HG03103 (cell line): ENCODE measurements around the gene KCTD13.
"Not testable (repeated sequence)": the region's sequence is repeated elsewhere in the genome, so short reads cannot be mapped to it uniquely, and the experiment has no call there.

Source experiments
- ATAC-seq: cut with Tn5 transposase; IDR thresholded peaks from one replicate; pipeline ENCODE4 v1.9.1; 2021; ENCODE audit warnings: low read depth; ENCODE audit not compliant: unreplicated experiment

KCTD13 gene

DNA sequence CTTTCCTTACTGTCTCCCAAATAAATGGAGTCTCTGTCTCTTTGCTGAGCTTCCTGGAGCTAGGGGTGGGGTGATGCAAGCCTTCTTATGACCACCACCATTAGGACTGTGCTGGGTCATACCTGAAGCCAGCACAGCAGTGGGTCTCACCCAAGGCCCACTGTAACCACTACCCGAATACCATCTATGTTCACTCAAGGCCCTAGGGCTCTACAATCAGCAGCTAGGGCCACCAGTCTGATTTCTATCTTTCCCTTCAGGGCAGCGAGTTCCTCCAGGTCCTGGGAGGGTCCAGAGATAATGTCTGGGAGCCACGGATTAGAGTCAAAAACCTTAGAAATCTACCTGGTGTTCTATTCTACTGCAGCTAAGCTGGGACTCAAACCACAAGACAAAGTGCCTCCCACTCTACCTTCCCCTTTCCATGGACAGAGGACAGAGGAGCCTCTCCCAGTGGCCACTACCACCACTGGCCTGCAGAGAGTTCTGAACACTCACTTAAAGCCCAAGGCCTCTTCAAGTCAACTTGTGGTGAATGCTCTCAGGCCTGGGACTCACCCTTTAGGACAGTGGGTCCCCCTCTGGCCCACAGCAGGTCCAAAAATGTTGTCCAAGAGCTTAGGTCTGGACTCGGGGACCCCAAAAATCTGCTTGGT lies 24.9 kb upstream of the KCTD13 start:
- no peak for ATAC-seq

- ATAC-seq: no peak
Measured at GRCh38 chr16:29947897-29948296, 21.9 kb upstream of the KCTD13 start.

DNA sequence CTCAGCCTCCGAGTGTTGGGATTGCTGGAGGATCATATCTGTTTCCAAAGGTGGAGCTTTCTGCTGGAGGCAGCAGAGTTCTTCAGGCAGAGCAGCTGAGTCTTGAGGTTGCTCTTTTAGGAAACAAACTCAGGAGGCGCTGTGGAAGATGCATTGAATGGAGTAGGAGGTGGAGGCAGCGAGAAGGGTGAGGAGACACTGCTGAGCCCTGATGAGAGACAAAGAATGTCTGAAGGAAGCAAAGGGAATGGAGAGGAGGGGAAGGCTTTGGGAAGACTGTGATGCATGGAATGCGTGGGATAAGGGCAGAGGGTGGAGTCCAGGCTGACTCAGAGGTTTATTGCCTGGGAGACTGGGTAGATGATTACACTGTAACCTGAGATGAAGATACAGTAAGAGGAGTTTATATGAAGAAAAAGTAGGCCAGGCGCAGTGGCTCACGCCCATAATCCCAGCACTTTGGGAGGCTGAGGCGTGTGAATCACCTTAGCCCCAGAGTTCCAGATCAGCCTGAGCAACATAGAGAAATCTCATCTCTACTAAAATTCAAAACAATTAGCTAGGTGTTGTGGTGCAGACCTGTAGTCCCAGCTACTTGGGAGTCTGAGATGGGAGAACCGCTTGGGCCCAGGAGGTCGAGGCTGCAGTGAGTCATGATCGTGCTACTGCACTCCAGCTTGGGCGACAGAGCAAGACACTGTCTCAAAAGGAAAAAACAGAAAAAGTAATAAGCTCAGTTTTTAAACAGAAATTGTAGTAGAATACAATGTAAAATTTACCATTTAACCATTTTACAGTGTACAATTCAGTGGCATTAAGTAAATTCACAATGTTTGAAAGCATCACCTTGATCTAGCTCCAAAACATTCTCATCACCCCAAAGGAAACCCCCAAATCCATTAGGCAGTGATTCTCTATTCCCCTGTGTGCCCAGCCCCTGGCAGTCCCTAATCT lies 18.1 kb upstream of the KCTD13 start:
- ATAC-seq: no peak

GRCh38 chr16:29940656-29941055 lies 14.6 kb upstream of the KCTD13 start:
- ATAC-seq: no peak

DNA sequence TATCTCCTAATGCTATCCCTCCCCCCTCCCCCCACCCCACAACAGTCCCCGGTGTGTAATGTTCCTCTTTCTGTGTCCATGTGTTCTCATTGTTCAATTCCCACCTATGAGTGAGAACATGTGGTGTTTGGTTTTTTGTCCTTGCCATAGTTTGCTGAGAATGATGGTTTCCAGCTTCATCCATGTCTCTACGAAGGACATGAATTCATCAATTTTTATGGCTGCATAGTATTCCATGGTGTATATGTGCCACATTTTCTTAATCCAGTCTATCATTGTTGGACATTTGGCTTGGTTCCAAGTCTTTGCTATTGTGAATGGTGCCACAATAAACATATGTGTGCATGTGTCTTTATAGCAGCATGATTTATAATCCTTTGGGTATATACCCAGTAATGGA lies 5.7 kb upstream of the KCTD13 start:
- not testable (repeated sequence) for ATAC-seq

GRCh38 chr16:29927070-29927905 lies 1.3 kb upstream of the KCTD13 start:
- no peak for ATAC-seq

DNA sequence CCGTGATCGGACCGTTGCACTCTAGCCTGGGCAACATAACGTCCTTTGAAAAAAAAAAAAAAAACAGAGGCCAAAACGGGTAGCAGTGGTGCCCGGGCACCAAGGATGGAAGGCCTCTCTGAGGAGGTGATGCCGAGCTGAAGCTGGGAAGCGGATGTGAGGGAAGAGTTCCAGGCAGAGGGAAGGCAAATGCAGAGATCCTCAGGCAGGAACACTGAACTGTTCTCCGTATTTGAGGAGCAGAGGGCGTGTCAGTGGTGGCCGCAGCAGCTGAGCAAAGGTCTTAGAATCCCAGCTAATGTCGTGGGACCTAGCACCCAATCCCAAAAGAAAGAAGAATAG lies 656 bp upstream of the KCTD13 start:
- ATAC-seq: no peak

- ATAC-seq: no peak
Measured at GRCh38 chr16:29925105-29925756, 795 bp downstream of the KCTD13 start.

DNA sequence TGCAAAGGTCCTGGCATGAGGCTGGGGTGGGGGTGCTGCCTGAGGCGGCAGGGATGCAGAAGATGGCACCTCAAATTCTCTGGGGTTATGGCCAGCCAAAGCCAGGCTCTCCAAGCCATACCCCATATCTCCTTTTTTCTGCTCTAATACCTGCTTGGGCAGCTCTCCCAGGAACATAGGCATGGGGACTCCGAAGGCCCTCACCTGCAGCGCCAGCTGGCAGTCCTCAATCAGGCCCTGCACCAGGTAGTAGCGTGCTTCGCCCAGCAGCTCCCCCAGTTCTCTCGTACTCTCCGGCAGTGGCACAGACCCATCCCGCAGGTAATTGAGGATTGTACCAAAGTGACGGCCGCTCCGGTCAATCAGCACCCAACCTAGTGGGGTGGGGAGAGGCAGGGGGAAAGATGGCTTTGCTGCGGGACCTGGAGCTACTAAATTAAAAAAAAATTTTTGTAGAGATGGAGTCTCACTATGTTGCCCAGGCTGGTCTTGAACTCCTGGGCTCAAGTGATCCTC lies 3.0 kb downstream of the KCTD13 start:
- no peak for ATAC-seq

- ATAC-seq: no peak
Measured at GRCh38 chr16:29922326-29922725, 3.7 kb downstream of the KCTD13 start.

DNA sequence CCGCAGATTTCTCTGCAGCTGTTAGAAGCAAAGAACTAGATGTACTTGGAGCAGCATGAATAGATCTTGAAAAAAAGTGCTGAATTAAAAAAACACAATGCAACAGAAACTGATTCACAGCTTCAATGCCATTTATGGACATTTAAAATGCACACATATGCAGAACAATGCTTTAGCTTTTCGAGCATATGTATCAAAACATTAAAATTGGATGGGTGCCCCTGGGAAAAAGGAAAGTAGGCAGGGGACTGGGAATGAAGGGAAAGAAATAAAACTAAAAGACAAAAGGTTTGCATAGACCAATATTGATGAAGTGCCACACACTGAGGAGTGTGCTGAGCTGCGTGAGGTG lies 5.0 kb downstream of the KCTD13 start:
- no peak for ATAC-seq

- ATAC-seq: no peak
Measured at GRCh38 chr16:29920288-29921033, 5.6 kb downstream of the KCTD13 start.

GRCh38 chr16:29916979-29917378 lies 9.0 kb downstream of the KCTD13 start:
- no peak for ATAC-seq

DNA sequence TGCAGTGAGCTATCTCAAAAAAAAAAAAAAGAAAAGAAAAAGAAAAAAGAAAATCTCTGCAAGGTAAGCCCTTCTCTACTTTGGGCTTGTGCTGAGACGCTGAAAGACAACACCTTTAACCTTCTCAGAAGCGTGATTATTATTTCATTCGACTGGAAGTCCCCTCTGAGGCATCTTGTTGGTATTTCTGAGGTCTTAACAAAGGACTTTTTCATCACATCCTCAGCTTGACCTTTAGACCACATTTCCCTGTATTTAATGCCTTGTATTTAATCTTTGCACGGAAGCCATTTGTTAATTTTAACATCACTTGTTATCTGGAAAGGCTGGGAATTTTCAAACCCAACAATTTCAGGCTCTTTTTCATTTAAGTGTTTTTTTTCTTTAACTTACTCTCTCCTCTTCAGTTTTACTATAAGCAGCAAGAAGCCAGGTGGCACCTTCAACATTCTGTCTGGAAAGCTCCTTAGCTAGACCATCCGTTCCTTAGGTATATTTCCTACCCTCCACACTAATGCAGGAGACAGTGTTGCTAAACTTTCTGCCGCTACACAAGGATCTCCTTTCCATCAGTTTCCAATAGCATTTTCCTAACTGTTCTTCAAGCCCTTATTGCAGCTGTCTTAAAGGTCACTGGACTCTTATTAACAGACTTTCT lies 10.3 kb downstream of the KCTD13 start:
- ATAC-seq: no peak

GRCh38 chr16:29913514-29913913 lies 12.5 kb downstream of the KCTD13 start:
- no peak for ATAC-seq

DNA sequence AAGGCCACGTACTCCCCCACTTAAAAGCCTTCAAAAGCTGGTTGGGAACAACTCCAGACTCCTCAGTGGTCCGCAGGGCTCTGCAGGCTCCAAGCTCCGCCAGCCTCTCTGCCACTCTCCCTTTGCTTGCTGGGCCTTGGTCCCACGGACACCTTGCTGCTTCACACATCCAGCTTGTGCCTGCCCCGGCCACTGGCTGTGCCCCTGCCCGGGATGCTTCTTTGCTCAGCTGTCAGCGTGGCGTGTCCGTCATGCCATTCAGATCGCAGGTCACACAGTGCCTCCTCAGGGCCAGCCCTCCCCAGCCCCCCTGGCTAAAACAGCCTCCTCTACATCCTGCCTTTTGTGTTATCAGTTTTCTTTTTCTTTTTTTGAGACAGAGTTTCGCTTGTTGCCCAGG lies 13.9 kb downstream of the KCTD13 start:
- no peak for ATAC-seq

DNA sequence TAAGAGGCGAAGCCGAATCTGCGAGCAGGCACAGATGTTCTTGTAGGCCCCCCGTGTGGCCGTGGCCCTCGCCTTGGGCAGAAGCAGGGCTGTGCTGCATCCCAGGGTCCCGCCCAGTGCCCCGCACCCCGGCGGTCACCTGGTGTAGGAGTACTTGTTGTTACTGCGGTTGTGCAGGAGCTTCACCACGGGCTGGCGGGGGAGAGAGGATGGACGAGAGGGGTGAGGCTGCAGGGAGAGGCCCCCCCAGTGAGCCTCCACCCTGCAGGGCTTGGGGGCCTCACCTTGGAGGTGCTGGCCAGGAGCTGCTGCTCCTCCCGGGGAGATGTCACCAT lies 14.4 kb downstream of the KCTD13 start:
- no peak for ATAC-seq

DNA sequence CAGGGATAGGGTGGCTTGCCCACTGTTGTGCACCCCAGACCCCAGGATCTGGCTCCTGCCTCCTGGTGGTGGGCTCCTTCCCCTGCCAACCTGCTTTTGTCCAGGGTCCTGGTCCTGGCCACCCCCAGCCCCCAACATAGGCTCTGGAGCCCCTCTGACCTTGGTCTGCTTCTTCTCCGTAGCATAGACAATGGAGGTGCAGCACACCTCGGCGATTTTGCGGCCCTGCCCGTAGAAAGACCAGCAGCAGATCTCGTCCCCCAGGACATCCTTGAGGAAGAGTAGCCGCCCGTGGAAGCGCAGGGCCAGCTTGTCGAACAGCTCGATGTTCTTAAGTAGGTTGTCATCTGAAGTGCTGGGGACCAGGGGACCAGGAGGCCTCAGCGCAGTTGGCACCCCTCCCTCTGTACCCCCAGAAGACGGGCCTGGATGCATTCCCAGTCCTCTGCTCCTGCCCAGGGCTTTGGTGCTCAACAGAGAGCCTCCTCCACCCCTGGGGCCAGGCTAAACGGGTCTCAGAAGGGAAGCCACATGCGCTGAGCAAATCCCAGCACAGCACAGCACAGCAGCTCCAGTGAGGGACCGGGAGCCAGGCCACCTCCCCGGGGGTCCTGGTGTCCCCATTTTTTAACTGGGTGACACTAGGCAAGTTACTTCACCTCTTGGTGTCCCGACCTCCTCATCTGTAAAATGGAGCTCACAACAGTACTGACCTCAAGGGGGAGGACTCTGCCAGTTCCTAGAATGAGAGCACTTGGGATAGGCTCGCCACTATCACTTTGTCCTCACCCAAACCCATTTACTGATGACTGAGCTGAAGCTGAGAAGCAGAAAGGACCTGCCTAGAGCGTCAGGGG lies 15.0 kb downstream of the KCTD13 start:
- ATAC-seq: no peak

- not testable (repeated sequence) for ATAC-seq
Measured at GRCh38 chr16:29909851-29910250, 16.2 kb downstream of the KCTD13 start.
